HepG2 (cell line): Measurements from ENCODE around the gene PRR29. TPM values are rescaled to one million over a fixed set of nuclear protein-coding genes. Genes with fewer than 3 reads are reported as not detected.

ENCODE experiments used
- BRD4 ChIP-seq: sonication (generic); formaldehyde crosslinking; IDR thresholded peaks from 2 replicates; pipeline ENCODE4 v1.4.0; 2020; ENCODE audit warnings: missing genetic modification reagents
- CC2D1A ChIP-seq: sonication (generic); formaldehyde crosslinking; IDR thresholded peaks from 2 replicates; pipeline ENCODE4 v1.8.1; 2023; ENCODE audit warnings: mild to moderate bottlenecking, missing genetic modification reagents
- MIER3 ChIP-seq: IDR thresholded peaks from 2 replicates; pipeline ENCODE4 v1.6.1; 2016; ENCODE audit warnings: missing compliant biosample characterization, borderline replicate concordance
- MTA1 ChIP-seq: sonication (generic); formaldehyde crosslinking; IDR thresholded peaks from 2 replicates; pipeline ENCODE4 v1.4.0; 2020; ENCODE audit warnings: missing genetic modification reagents, mild to moderate bottlenecking, borderline replicate concordance
- ONECUT2 ChIP-seq: sonication (generic); formaldehyde crosslinking; IDR thresholded peaks from 2 replicates; pipeline ENCODE4 v1.4.0; 2020; ENCODE audit warnings: missing genetic modification reagents
- PHF8 ChIP-seq: sonication (generic); formaldehyde crosslinking; IDR thresholded peaks from 2 replicates; pipeline ENCODE4 v1.5.0; 2020; ENCODE audit warnings: missing genetic modification reagents
- PLRG1 ChIP-seq: fragments of 450-650 bp; conservative IDR thresholded peaks from 2 replicates; pipeline ENCODE4 v1.6.1; 2016
- POLR2G ChIP-seq: fragments of 200-400 bp; formaldehyde crosslinking; IDR thresholded peaks from 2 replicates; pipeline ENCODE4 v1.6.1; 2018; ENCODE audit warnings: mild to moderate bottlenecking, low read depth, low read length, moderate library complexity
- PRPF4 ChIP-seq: fragments of 200-400 bp; formaldehyde crosslinking; IDR thresholded peaks from 2 replicates; pipeline ENCODE4 v1.6.1; 2016; ENCODE audit warnings: low read length, low read depth; ENCODE audit not compliant: poor library complexity, severe bottlenecking
- SAFB2 ChIP-seq: sonication (generic); formaldehyde crosslinking; IDR thresholded peaks from 2 replicates; pipeline ENCODE4 v1.5.1; 2020; ENCODE audit warnings: missing genetic modification reagents, low read depth, mild to moderate bottlenecking, borderline replicate concordance
- SPEN ChIP-seq: sonication (generic); formaldehyde crosslinking; IDR thresholded peaks from 2 replicates; pipeline ENCODE4 v1.5.1; 2020; ENCODE audit warnings: low read depth, mild to moderate bottlenecking, missing genetic modification reagents
- YEATS2 ChIP-seq: sonication (generic); formaldehyde crosslinking; IDR thresholded peaks from 2 replicates; pipeline ENCODE4 v1.4.0; 2020; ENCODE audit warnings: missing genetic modification reagents, borderline replicate concordance
- ZBTB21 ChIP-seq: sonication (generic); formaldehyde crosslinking; IDR thresholded peaks from 2 replicates; pipeline ENCODE4 v1.4.0; 2020; ENCODE audit warnings: missing genetic modification reagents
- ZFP82 ChIP-seq: sonication (generic); formaldehyde crosslinking; IDR thresholded peaks from 2 replicates; pipeline ENCODE4 v1.5.1; 2020; ENCODE audit warnings: mild to moderate bottlenecking, missing genetic modification reagents, borderline replicate concordance
- ZNF251 ChIP-seq: sonication (generic); formaldehyde crosslinking; IDR thresholded peaks from 2 replicates; pipeline ENCODE4 v1.9.0; 2021; ENCODE audit warnings: mild to moderate bottlenecking, missing genetic modification reagents
- ZNF292 ChIP-seq: sonication (generic); formaldehyde crosslinking; IDR thresholded peaks from 2 replicates; pipeline ENCODE4 v1.8.1; 2022; ENCODE audit warnings: mild to moderate bottlenecking, low read depth, missing genetic modification reagents, borderline replicate concordance
- ZNF331 ChIP-seq: sonication (generic); formaldehyde crosslinking; IDR thresholded peaks from 2 replicates; pipeline ENCODE4 v1.4.0; 2020; ENCODE audit warnings: missing genetic modification reagents
- ZNF441 ChIP-seq: sonication (generic); formaldehyde crosslinking; IDR thresholded peaks from 2 replicates; pipeline ENCODE4 v1.7.0; 2021; ENCODE audit warnings: missing genetic modification reagents, borderline replicate concordance
- ZNF549 ChIP-seq: sonication (generic); formaldehyde crosslinking; IDR thresholded peaks from 2 replicates; pipeline ENCODE4 v1.5.0; 2020; ENCODE audit warnings: missing genetic modification reagents
- ZNF570 ChIP-seq: sonication (generic); formaldehyde crosslinking; IDR thresholded peaks from 2 replicates; pipeline ENCODE4 v1.4.0; 2020; ENCODE audit warnings: mild to moderate bottlenecking, missing genetic modification reagents, borderline replicate concordance
- ZNF816 ChIP-seq: sonication (generic); formaldehyde crosslinking; IDR thresholded peaks from 2 replicates; pipeline ENCODE4 v1.8.0; 2022; ENCODE audit warnings: missing genetic modification reagents, mild to moderate bottlenecking, borderline replicate concordance
- polyA plus RNA-seq, 8 experiments: library from polyadenylated mRNA; depleted of rRNA in 3 of 8; stranded (reverse) in 7 of 8; unstranded in 1 of 8; fragments of >200 nt; fragmentation: Illumina TruSeq in 4 of 8; extraction: Trizol in 4 of 8; gene quantifications; 2 replicates each; pipeline versions ENCODE4 v1.2.1 to v1.2.3, GENCODE V29; 2011 to 2016; ENCODE audit warnings: low read depth in 4 of 8, missing spikeins in 1 of 8, mixed read lengths in 1 of 8; ENCODE audit not compliant: insufficient read depth in 1 of 8
- total RNA-seq, 5 experiments: library from RNA; depleted of rRNA; stranded (reverse); fragments of >200 nt; fragmentation: Illumina TruSeq; extraction: Trizol; gene quantifications; 2 replicates each; pipeline ENCODE4 v1.2.3, GENCODE V29; 2016; ENCODE audit warnings: low read depth in 1 of 5
- TF ChIP-seq, protein P1 (sequence below): IDR thresholded peaks from 2 replicates; pipeline ENCODE4 v1.6.1; 2016; ENCODE audit warnings: mild to moderate bottlenecking
- TF ChIP-seq, protein P2 (sequence below): sonication (generic); formaldehyde crosslinking; IDR thresholded peaks from 2 replicates; pipeline ENCODE4 v1.8.0; 2022; ENCODE audit warnings: missing genetic modification reagents, mild to moderate bottlenecking, moderate library complexity, borderline replicate concordance
- TF ChIP-seq, protein P3 (sequence below): sonication (generic); formaldehyde crosslinking; IDR thresholded peaks from 2 replicates; pipeline ENCODE4 v1.8.0; 2022; ENCODE audit warnings: mild to moderate bottlenecking, missing genetic modification reagents, borderline replicate concordance
- TF ChIP-seq, protein P4 (sequence below): sonication (generic); formaldehyde crosslinking; IDR thresholded peaks from 2 replicates; pipeline ENCODE4 v1.9.0; 2021; ENCODE audit warnings: missing genetic modification reagents, mild to moderate bottlenecking, borderline replicate concordance

The PRR29 gene
- total and polyA plus RNA-seq, 2 of the 13 experiments (the other 11 are each of a cell fraction or from before 2014, with no cell fraction given): 0.07 to 0.20 TPM

DNA sequence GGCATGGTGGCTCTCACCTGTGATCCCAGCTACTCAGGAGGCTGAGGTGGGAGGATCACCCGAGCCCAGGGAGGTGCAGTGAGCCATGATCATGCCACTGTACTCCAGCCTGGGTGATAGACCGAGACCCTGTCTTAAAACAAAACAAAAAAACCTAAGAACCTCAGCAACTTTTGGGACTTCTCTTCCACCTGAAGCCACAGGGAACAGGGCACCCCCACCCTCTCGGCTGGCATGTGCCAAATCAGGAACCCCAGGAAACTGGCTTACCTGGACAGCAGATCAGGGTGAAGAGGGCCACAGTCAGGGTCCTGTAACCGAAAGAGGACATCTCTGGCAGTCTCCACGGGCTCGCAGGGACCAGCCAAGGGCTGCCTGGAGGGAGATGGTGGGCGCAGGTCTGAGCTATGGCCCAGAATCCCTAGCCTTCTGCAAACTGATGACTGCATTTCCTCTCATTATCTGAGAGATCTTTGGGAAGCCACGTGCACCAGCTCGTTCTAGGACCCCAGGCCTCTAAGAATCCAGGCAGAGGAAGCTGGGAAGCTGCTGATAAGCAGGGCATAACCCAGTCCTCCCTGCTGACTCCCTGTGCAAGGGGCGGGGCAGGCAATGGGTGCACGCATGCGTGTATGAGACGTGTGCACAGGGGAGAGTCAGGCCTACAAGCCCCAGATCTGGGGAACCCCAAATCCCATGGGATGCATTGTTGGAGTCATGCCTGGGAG is 8.4 kb downstream of the PRR29 start (continued):
- TF ChIP-seq ZFP82 (CRISPR knock-in tag) (no peak), ZNF331 (CRISPR knock-in tag) (no peak; the same call in 1 of the 2 replicates), YEATS2 (0 out of 2 replicates have a peak, but pooled peaks have one; percentile 7), ONECUT2 (CRISPR knock-in tag) (no peak), MIER3 (CRISPR knock-in tag) (no peak), ZNF251 (no peak), ZNF816 (CRISPR knock-in tag) (no peak), PLRG1 (no peak), POLR2G (0 out of 2 replicates have a peak, but pooled peaks have one; percentile 34), ZBTB21 (CRISPR knock-in tag) (no peak), ZNF549 (no peak), ZNF570 (no peak), SPEN (CRISPR knock-in tag) (no peak), MTA1 (CRISPR knock-in tag) (no peak), ZNF441 (0 out of 2 replicates have a peak, but pooled peaks have one; percentile 3), CC2D1A (CRISPR knock-in tag) (no peak), ZNF292 (CRISPR knock-in tag) (peak; percentile 64; the same call in 1 of the 2 replicates), PRPF4 (no peak), SAFB2 (CRISPR knock-in tag) (no peak), PHF8 (no peak), BRD4 (no peak)
- TF ChIP-seq, protein P1, sequence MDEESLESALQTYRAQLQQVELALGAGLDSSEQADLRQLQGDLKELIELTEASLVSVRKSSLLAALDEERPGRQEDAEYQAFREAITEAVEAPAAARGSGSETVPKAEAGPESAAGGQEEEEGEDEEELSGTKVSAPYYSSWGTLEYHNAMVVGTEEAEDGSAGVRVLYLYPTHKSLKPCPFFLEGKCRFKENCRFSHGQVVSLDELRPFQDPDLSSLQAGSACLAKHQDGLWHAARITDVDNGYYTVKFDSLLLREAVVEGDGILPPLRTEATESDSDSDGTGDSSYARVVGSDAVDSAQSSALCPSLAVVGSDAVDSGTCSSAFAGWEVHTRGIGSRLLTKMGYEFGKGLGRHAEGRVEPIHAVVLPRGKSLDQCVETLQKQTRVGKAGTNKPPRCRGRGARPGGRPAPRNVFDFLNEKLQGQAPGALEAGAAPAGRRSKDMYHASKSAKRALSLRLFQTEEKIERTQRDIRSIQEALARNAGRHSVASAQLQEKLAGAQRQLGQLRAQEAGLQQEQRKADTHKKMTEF (CRISPR knock-in tag): 0 out of 2 replicates have a peak, but pooled peaks have one; percentile 20
- TF ChIP-seq, protein P2, sequence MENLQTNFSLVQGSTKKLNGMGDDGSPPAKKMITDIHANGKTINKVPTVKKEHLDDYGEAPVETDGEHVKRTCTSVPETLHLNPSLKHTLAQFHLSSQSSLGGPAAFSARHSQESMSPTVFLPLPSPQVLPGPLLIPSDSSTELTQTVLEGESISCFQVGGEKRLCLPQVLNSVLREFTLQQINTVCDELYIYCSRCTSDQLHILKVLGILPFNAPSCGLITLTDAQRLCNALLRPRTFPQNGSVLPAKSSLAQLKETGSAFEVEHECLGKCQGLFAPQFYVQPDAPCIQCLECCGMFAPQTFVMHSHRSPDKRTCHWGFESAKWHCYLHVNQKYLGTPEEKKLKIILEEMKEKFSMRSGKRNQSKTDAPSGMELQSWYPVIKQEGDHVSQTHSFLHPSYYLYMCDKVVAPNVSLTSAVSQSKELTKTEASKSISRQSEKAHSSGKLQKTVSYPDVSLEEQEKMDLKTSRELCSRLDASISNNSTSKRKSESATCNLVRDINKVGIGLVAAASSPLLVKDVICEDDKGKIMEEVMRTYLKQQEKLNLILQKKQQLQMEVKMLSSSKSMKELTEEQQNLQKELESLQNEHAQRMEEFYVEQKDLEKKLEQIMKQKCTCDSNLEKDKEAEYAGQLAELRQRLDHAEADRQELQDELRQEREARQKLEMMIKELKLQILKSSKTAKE (CRISPR knock-in tag): no peak
- TF ChIP-seq, protein P3, sequence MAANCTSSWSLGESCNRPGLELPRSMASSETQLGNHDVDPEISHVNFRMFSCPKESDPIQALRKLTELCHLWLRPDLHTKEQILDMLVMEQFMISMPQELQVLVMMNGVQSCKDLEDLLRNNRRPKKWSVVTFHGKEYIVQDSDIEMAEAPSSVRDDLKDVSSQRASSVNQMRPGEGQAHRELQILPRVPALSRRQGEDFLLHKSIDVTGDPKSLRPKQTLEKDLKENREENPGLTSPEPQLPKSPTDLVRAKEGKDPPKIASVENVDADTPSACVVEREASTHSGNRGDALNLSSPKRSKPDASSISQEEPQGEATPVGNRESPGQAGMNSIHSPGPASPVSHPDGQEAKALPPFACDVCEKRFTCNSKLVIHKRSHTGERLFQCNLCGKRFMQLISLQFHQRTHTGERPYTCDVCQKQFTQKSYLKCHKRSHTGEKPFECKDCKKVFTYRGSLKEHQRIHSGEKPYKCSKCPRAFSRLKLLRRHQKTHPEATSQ (CRISPR knock-in tag): no peak
- TF ChIP-seq, protein P4, sequence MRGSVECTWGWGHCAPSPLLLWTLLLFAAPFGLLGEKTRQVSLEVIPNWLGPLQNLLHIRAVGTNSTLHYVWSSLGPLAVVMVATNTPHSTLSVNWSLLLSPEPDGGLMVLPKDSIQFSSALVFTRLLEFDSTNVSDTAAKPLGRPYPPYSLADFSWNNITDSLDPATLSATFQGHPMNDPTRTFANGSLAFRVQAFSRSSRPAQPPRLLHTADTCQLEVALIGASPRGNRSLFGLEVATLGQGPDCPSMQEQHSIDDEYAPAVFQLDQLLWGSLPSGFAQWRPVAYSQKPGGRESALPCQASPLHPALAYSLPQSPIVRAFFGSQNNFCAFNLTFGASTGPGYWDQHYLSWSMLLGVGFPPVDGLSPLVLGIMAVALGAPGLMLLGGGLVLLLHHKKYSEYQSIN: no peak
